ENCODE measurements around the gene EHMT1. TPM values are rescaled to one million over a fixed set of nuclear protein-coding genes. Genes with fewer than 3 reads are reported as not detected.
A peak's percentile ranks its signal among the peaks of the same experiment; 100 is the strongest.

EHMT1 gene
- total and polyA plus RNA-seq, 2 of the 13 experiments (the other 11 are each of a cell fraction or from before 2014, with no cell fraction given): 23.0 to 27.1 TPM

- TF ChIP-seq CEBPZ (IDR thresholded peaks at IDR 0.05; ENCODE audit: low read length): no peak
- 0 out of 2 replicates have a peak, but pooled peaks have one; percentile 52 for TF ChIP-seq ZNF510 (CRISPR knock-in tag; IDR thresholded peaks at IDR 0.05; ENCODE audit: low read depth)
- TF ChIP-seq ZNF430 (CRISPR knock-in tag; IDR thresholded peaks at IDR 0.05): no peak
- no peak for TF ChIP-seq ZNF33A (CRISPR knock-in tag; IDR thresholded peaks at IDR 0.05; ENCODE audit: borderline replicate concordance)
- peak; percentile 53; the same call in 1 of the 2 replicates for TF ChIP-seq ZNF142 (CRISPR knock-in tag; IDR thresholded peaks at IDR 0.05)
- TF ChIP-seq ZMYM2 (CRISPR knock-in tag; IDR thresholded peaks at IDR 0.05): no peak
- TF ChIP-seq BCLAF1 (IDR thresholded peaks at IDR 0.05): no peak
- TF ChIP-seq HNRNPH1 (optimal IDR thresholded peaks at IDR 0.05; ENCODE audit: low read depth, low read length): no peak
- no peak for TF ChIP-seq ZNF672 (CRISPR knock-in tag; IDR thresholded peaks at IDR 0.05)
- TF ChIP-seq ZBTB46 (CRISPR knock-in tag; IDR thresholded peaks at IDR 0.05; ENCODE audit: borderline replicate concordance): no peak
- TF ChIP-seq ZNF3 (CRISPR knock-in tag; IDR thresholded peaks at IDR 0.05): no peak
- no peak for TF ChIP-seq MTA3 (CRISPR knock-in tag; IDR thresholded peaks at IDR 0.05)
- TF ChIP-seq ZFAT (CRISPR knock-in tag; conservative IDR thresholded peaks at IDR 0.05): no peak
- TF ChIP-seq NCOR1 (IDR thresholded peaks at IDR 0.05; ENCODE audit: borderline replicate concordance, low read length): no peak; the same call in 1 of the 2 replicates
Measured at GRCh38 chr9:137618105-137619067, at the start of gene EHMT1 (continued).

Data from HepG2 (cell line).